Vagina (tissue), 2 donors: ENCODE measurements around the gene SLC6A7. TPM values are rescaled to one million over a fixed set of nuclear protein-coding genes. Genes with fewer than 3 reads are reported as not detected.
"Not testable (repeated sequence)": the region's sequence is repeated elsewhere in the genome, so short reads cannot be mapped to it uniquely, and the experiment has no call there.

Experiments
- DNase-seq, 2 donors: peaks; one replicate each; pipeline ENCODE4 v3.0.0-alpha.2; 2017; ENCODE audit errors: extremely low spot score in 2 of 2
- H3K27ac ChIP-seq: fragments of 200-600 bp; sonication (generic); one replicate; pipeline ENCODE4 v1.5.1; 2019
- H3K27me3 ChIP-seq: fragments of 200-600 bp; sonication (generic); one replicate; pipeline ENCODE4 v1.5.1; 2019
- H3K36me3 ChIP-seq, 2 donors: fragments of 200-600 bp; sonication (generic); one replicate each; pipeline ENCODE4 v1.5.1; 2017 to 2019
- H3K4me1 ChIP-seq: fragments of 200-600 bp; sonication (generic); one replicate; pipeline ENCODE4 v1.5.1; 2019
- H3K4me3 ChIP-seq, 2 donors: fragments of 200-600 bp; sonication (generic); 1 replicate in 1 of 2; 2 replicates in 1 of 2; pipeline ENCODE4 v1.5.1; 2016 to 2019
- H3K9me3 ChIP-seq: fragments of 200-600 bp; sonication (generic); one replicate; pipeline ENCODE4 v1.5.1; 2019
- CTCF ChIP-seq, 3 experiments: fragments of 450-650 bp in 2 of 3; fragments of 200-600 bp in 1 of 3; sonication (generic) in 1 of 3; IDR thresholded peaks; one replicate each; pipeline ENCODE4 v1.5.1; 2017 to 2019; ENCODE audit warnings: antibody characterized with exemption in 3 of 3, mild to moderate bottlenecking in 2 of 3, moderate library complexity in 2 of 3
- POLR2A ChIP-seq, 2 donors: fragments of 450-650 bp; IDR thresholded peaks; one replicate each; pipeline ENCODE4 v1.6.1; 2017; ENCODE audit warnings: antibody characterized with exemption in 2 of 2, mild to moderate bottlenecking in 2 of 2, moderate library complexity in 2 of 2
- POLR2AphosphoS5 ChIP-seq, 2 donors: sonication (generic); formaldehyde crosslinking; IDR thresholded peaks; one replicate each; pipeline ENCODE4 v1.9.0; 2017; ENCODE audit warnings: antibody characterized with exemption in 2 of 2, mild to moderate bottlenecking in 2 of 2, low read depth in 1 of 2; ENCODE audit not compliant: insufficient read depth in 1 of 2
- intact Hi-C: fragments of 100-400 bp; cut with DNase I; formaldehyde crosslinking; loops from one replicate; pipeline ENCODE4 v1.15.1; 2023
- total RNA-seq: library from RNA; depleted of rRNA; stranded (reverse); fragments of >200 nt; gene quantifications from one replicate; pipeline ENCODE4 v1.2.3, GENCODE V29; 2016

The SLC6A7 gene
- total RNA-seq, 1 donor from 2014 or later = 0.25 TPM

- H3K27ac ChIP-seq = no peak overlapping the region
- no peaks in the 10 kb centered on the region for H3K27me3 ChIP-seq
- TF ChIP-seq CTCF (IDR thresholded peaks at IDR 0.05) = no peak
- TF ChIP-seq POLR2A (IDR thresholded peaks at IDR 0.05) = no peak
- no peak for TF ChIP-seq POLR2AphosphoS5 (IDR thresholded peaks at IDR 0.05; ENCODE audit: insufficient read depth in 1 of 2, low read depth in 1 of 2)
- H3K36me3 ChIP-seq = no peaks in the 10 kb centered on the region
- H3K9me3 ChIP-seq = no peaks in the 10 kb centered on the region
- no peaks in the 10 kb centered on the region for H3K4me1 ChIP-seq
- intact Hi-C loops = no loop called here
- H3K4me3 ChIP-seq = no peak overlapping the region
- DNase-seq = no peak
Observed at GRCh38 chr5:150227606-150228273, 37.9 kb downstream of the SLC6A7 start.

- Histone ChIP-seq H3K27ac (no peak overlapping the region), H3K4me3 (no peak overlapping the region), H3K4me1 (no peaks in the 10 kb centered on the region), H3K9me3 (no peaks in the 10 kb centered on the region), H3K27me3 (no peaks in the 10 kb centered on the region), H3K36me3 (no peaks in the 10 kb centered on the region)
- intact Hi-C loops = no loop called here
- no peak for TF ChIP-seq POLR2AphosphoS5 (IDR thresholded peaks at IDR 0.05; ENCODE audit: insufficient read depth in 1 of 2, low read depth in 1 of 2)
- no peak for TF ChIP-seq CTCF (IDR thresholded peaks at IDR 0.05)
- no peak for TF ChIP-seq POLR2A (IDR thresholded peaks at IDR 0.05)
- DNase-seq = no peak
Observed at GRCh38 chr5:150229571-150229970, 39.7 kb downstream of the SLC6A7 start.

GRCh38 chr5:150230842-150231241, 41.0 kb downstream of the SLC6A7 start:
- Histone ChIP-seq H3K4me1 (no peaks in the 10 kb centered on the region), H3K9me3 (no peaks in the 10 kb centered on the region), H3K27ac (no peak overlapping the region), H3K4me3 (no peak overlapping the region), H3K27me3 (no peaks in the 10 kb centered on the region), H3K36me3 (no peaks in the 10 kb centered on the region)
- no peak for DNase-seq
- intact Hi-C loops = no loop called here
- no peak for TF ChIP-seq POLR2AphosphoS5 (IDR thresholded peaks at IDR 0.05; ENCODE audit: insufficient read depth in 1 of 2, low read depth in 1 of 2)
- TF ChIP-seq CTCF (IDR thresholded peaks at IDR 0.05) = no peak
- no peak for TF ChIP-seq POLR2A (IDR thresholded peaks at IDR 0.05)

GRCh38 chr5:150233706-150234105, 43.8 kb downstream of the SLC6A7 start:
- H3K27ac ChIP-seq, H3K9me3 ChIP-seq, H3K36me3 ChIP-seq, intact Hi-C loops, H3K4me3 ChIP-seq, H3K27me3 ChIP-seq, H3K4me1 ChIP-seq, DNase-seq: not testable (repeated sequence)

- DNase-seq = no peak
- no peaks in the 10 kb centered on the region for H3K9me3 ChIP-seq
- no peaks in the 10 kb centered on the region for H3K36me3 ChIP-seq
- TF ChIP-seq POLR2A (IDR thresholded peaks at IDR 0.05) (no peak), POLR2AphosphoS5 (IDR thresholded peaks at IDR 0.05; ENCODE audit: insufficient read depth in 1 of 2, low read depth in 1 of 2) (no peak), CTCF (IDR thresholded peaks at IDR 0.05) (no peak)
- intact Hi-C loops = no loop called here
- H3K27me3 ChIP-seq = no peaks in the 10 kb centered on the region
- H3K4me3 ChIP-seq = no peak overlapping the region
- H3K4me1 ChIP-seq = no peaks in the 10 kb centered on the region
- H3K27ac ChIP-seq = no peak overlapping the region
Observed at GRCh38 chr5:150234576-150235499, 45.0 kb downstream of the SLC6A7 start.
